ENCODE measurements around the gene DTNB.

DTNB gene

DNA sequence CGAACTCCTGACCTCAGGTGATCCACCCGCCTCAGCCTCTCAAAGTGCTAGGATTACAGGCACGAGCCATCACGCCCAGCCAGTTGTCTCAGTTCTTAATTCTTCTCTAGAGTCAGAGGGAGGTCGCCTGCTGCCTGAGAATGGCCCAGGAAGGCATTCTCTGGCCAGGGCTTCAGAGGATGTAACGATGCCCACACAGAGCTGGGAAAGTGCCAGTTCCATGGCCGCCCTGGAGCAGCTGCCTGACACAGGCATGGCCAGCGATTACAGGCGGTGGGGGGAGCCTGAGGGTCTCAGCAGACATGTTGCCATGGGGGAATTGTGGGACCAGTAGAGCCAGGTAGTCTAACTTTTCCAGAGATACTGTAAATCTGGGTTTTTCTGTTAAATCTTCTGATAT lies 306.1 kb downstream of the DTNB start:
- no peak for DNase-seq (ENCODE audit: low spot score)

DNA sequence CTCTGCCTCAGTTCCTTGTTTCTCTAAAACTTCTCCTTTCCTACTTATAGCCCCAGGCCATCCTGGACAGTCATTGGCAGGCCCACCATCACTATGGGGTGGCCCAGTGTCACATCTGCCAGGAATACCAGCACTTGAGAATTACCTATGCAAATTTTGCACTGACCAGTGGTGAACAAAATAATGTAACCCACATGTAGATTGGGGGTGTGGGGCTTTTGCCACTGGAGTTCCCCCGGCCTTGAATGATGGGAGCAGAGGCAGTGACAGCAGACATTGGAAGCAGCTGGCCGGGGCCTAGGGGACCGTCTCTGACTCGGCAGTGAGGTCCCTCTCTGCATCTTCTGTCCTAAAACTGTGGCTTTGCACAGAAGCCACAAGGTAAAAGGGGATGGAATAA lies 306.7 kb downstream of the DTNB start:
- DNase-seq (ENCODE audit: low spot score), result no peak

GRCh38 chr2:25365241-25365640 lies 308.1 kb downstream of the DTNB start:
- no peak for DNase-seq (ENCODE audit: low spot score)

DNA sequence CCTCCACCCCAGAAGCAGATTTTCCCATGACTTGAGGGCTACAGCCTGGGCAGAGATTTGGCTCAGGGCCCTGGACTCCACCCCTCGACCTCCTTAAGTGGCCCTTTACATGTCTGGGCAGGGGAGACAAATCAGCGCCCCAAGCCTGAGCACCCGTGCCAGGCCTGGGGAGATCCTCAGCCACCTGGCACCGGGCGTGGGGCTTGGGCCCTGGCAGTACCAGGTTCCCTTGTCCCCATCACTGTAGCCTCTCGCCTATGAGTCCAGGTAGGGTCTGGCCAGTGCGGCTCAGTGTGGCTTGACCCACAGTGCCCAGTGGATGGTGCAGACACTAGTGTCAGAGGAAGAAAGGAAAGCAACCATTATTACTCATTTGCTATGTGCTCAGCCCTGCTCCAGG lies 309.6 kb downstream of the DTNB start:
- DNase-seq (ENCODE audit: low spot score), result no peak

GRCh38 chr2:25362434-25363145 lies 310.8 kb downstream of the DTNB start:
- peak; percentile 14 for DNase-seq (ENCODE audit: low spot score)

DNA sequence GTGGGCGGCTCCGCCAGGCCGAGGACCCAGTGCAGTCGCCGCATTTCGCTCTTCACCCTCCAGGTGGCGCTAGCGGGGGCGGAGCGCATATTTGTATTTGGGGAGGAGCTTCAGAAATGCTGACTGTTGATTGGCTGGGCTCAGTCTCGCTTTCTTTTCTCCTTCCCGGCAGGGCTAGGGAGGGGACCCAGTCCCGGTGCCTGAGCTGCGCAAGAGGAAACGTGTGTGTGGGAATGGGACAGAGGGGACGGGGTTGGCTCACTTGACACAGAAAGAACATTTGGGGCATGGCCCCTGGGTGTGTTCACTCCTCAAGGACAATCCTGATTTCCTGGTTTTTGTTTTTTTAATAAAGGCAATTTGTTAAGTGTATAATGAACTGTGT lies 311.3 kb downstream of the DTNB start:
- DNase-seq (ENCODE audit: low spot score), result peak; percentile 93

DNA sequence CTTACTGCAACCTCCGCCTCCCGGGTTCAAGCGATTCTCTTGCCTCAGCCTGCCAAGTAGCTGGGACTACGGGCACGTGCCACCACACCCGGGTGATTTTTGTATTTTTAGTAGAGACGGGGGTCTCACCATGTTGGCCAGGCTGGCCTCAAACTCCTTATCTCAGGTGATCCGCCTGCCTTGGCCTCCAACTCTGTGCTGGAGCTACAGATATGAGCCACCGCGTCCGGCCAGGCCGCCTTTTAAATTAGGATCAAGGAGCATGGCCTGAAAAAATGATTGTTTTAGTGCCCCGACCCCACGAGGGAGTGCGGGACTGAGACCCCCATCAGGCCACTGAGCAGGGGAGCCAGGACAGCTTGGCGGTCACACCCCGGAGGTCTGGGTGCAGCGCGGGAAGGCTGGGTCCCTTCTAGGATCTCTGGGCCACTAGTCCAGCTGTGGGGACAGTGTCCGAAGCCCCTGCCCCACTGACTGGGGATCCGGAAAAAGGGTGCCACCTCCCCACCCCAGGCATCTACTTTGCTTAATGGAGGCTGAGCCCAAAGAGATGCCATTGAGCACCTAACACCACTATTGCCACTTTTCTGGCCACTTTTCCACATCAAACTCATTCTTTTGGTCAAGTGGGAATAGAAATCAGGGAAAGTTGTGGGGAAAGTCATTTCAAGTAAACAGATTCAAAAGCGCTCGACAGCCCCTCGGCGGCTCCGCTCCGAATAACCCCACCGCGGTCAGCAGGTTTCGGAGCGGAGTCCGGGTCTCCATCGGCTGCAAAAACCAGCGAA lies 311.9 kb downstream of the DTNB start:
- no peak for DNase-seq (ENCODE audit: low spot score)

DNA sequence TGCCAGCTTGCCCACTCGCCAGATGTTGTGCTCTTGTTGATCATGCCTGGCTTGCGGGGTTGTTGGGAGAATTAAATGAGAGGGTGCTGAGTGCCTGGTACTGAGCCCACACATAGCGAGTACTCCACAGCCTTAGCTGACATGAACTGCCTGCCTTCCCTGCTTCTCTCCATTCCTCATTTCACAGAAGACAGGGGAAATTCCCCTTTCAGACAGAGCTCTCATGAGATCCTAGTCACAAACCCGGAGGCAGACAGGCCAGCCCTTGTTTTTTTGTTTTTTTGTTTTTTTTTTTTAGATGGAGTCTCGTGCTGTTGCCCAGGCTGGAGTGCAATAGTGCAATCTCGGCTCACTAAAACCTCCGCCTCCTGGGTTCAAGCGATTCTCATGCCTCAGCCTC lies 314.5 kb downstream of the DTNB start:
- DNase-seq (ENCODE audit: low spot score), result no peak

- no peak for DNase-seq (ENCODE audit: low spot score)
These were observed 315.0 kb downstream of the DTNB start for GRCh38 chr2:25358249-25358815.

DNA sequence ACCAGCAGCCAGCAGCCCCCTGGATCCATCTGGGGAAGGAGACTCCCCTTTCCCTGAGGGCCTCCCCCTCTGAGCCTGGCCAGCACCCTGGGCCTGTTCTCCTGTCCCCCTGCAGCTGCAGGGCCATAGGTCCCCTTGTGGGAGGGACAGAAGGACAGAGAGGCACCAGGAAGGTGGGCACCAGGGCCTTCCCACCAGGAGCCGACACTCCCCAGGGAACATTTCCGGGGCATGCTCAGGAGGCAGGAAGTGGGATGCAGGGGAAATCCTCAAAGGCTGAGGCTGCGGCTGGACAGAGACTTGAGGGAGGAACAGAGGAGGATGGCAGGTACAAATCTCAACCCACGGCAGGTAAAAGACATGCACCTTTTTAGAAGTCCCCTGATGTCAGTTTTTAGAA lies 317.3 kb downstream of the DTNB start:
- no peak for DNase-seq (ENCODE audit: low spot score)

GRCh38 chr2:25355270-25355669 lies 318.1 kb downstream of the DTNB start:
- no peak for DNase-seq (ENCODE audit: low spot score)

- no peak for DNase-seq (ENCODE audit: low spot score)
These were observed 319.3 kb downstream of the DTNB start for GRCh38 chr2:25354116-25354515.

DNA sequence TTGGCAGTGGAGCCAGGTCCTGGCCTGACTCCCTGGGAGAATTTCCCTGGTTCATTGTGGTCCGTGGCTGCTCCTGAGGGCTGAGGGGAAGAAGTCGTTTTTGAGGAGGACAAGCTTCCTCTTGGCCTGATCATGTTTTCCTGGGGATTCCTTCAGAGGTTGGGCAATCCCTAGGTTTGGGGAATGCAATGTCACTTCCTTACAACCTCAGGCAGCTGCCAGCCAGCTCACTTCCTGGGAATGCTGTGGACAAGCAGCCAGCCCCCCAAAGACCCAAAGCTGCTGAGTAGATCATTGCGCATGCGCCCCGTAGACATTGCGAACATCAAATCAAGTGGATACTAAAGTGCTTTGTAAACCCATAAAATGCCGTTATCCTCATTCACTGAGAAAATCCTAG lies 324.0 kb downstream of the DTNB start:
- no peak for DNase-seq (ENCODE audit: low spot score)

- no peak for DNase-seq (ENCODE audit: low spot score)
These were observed 325.5 kb downstream of the DTNB start for GRCh38 chr2:25347846-25348245.

GRCh38 chr2:25347205-25347815 lies 326.1 kb downstream of the DTNB start:
- DNase-seq (ENCODE audit: low spot score), result no peak

GRCh38 chr2:25343187-25343825 lies 330.1 kb downstream of the DTNB start:
- DNase-seq (ENCODE audit: low spot score), result no peak

DNA sequence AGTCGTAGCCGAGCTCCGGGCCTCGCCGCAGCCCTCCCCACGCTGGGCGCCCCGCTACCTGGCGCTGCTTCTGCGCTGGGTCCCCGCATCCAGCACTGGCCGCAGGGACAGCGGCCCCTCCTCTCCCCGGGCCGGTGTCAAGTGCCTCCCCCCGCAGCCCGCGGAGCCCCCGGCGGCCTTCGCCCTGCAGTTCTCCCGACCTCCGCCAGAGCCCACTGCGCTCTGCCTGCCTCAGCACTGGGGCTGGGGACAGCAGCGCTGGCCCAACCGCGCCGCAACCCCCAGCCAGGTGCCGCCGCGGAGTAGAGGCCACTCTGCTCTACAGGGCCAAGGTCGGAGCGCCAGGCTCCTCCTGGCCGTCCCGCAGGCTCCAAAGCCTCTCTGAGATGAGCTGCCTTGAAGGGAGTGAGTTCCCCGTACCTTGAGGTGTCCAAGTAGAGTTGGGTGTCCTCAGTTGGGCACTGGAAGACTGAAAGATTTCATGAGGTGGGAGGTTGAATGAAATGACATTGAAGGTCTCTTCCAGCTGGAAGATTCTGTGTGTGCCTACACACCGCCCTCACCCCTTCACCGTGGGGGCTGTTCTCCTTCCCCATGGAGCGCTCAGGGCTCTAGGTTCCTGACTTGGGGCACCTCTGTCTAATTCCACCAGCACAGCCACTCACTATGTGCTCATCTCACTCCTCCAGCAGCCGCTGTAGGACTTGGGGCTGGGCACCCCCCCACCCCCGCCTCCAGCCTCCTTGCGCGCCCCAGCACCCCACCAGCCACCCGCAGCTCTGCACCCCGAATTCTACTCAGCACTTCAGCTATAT lies 330.8 kb downstream of the DTNB start:
- peak; percentile 45 for DNase-seq (ENCODE audit: low spot score)

- DNase-seq (ENCODE audit: low spot score), result peak; percentile 39
These were observed 331.5 kb downstream of the DTNB start, which contains the start of gene DNMT3A for GRCh38 chr2:25341753-25342371. Gene DNMT3A (minus strand): TSS chr2:25341925. CDS start chr2:25313984, 27,941 bp downstream.

DNA sequence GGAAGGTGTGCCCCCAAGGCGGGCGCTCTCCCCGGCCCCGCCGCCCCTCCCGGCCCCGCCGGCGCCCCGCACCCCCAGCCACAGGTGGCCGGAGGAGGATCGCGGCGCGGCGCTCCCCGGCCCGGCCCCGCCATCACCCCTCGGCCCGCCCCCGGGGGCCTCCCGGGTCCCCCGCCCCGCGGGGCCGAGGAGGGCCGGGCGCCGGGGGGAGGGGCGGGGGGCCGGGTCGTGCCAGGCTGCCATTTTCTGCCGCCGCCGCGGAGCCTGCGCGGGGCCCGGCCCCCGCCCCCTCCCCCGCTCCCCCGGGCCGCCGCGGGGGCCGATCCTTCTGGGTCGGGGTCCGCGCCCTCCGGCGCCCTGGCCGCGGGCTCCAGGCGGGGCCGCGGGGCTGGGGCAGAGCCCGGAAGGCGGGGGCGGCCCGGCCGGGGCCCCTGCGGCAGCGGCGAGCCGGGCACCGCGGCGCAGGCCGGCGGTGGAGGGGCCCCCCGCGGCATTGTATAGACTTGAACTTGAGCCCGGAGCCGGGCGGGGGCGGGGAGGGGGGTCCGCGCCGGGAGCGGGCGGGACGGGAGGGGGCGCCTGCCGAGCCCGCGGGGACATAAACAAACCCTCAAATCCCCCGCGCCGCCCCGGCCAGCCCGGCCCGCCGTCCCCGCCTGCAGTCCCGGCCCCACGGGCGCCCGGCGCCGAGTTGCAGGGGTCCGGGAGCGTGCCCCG lies 332.2 kb downstream of the DTNB start:
- no peak for DNase-seq (ENCODE audit: low spot score)

DNA sequence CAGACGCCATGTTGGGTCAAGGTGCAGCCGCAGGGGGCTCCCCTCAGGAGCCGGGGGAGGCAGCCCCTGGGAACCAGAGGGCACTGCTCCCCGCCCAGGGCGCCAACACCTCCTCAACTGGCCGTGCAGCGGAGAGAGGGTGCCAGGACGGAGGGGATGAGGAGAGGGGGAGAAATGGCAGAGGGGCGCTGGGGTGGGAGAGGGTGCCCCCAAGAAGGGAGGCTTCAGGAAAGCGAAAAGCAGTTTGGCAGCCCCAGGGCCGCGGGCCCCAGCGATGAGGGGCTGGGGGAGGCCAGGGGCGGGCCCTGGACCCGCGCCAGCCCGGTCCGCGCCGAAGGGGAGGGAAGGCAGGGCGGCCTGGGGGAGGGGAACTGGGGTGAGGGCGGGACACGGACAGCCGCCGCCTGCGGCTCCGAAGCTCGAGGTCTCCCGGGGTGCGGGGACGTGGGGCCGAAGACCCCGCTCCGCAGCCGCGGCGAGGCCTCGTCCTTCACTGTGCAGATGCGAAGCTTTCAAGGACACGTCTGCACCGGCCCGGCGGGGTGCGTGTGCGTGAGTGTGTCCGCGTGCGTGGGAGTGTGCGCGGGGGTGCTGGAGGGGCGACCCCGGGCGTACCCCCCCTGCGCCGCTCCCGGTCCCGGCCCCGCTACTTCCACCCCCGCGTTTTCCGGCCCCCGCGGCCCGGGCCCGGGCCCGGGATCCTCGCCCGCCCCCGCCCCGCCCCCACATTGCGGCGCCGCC lies 333.0 kb downstream of the DTNB start:
- DNase-seq (ENCODE audit: low spot score), result no peak
